B cell (primary cell): ENCODE data around the gene CORO2B. TPM values are rescaled to one million over a fixed set of nuclear protein-coding genes. Genes with fewer than 3 reads are reported as not detected.
"Not testable (repeated sequence)": the region's sequence is repeated elsewhere in the genome, so short reads cannot be mapped to it uniquely, and the experiment has no call there.

Experiments
- ATAC-seq: fragments of 200-7000 bp; cut with Tn5 transposase; one replicate; pipeline ENCODE4 v1.10.0; 2021; ENCODE audit warnings: low read depth, mild to moderate bottlenecking, moderate number of reproducible peaks, moderate library complexity
- CTCF ChIA-PET: fragments of 350-600 bp; sonication (Branson Sonifier 250); formaldehyde crosslinking; loops from one replicate; lab custom pipeline; 2021; ENCODE audit warnings: antibody characterized with exemption, inconsistent platforms; lab: Charles Lee
- POLR2A ChIA-PET: fragments of 350-600 bp; sonication (Branson Sonifier 250); formaldehyde crosslinking; loops from one replicate; lab custom pipeline; 2021; ENCODE audit warnings: antibody characterized with exemption; lab: Charles Lee
- DNase-seq: peaks from one replicate; pipeline ENCODE4 v3.0.0; 2013
- H2AFZ ChIP-seq: 2 replicates; pipeline ENCODE4 v1.6.1; 2012; ENCODE audit warnings: mild to moderate bottlenecking, low read depth, low read length; ENCODE audit not compliant: insufficient read depth, poor library complexity, severe bottlenecking
- H3K27ac ChIP-seq, 2 donors: 1 replicate in 1 of 2; 2 replicates in 1 of 2; pipeline ENCODE4 v1.5.1; 2012 to 2013; ENCODE audit warnings: low read length in 2 of 2, mild to moderate bottlenecking in 2 of 2, moderate library complexity in 1 of 2
- H3K27me3 ChIP-seq, 4 experiments: fragments of 200-600 bp in 1 of 4; sonication (generic) in 1 of 4; replicated peaks in 1 of 4; 1 replicate in 2 of 4; 2 replicates in 2 of 4; pipeline versions ENCODE4 v1.6.1 to v1.7.0; 2013 to 2016; ENCODE audit warnings: low read length in 3 of 4, mild to moderate bottlenecking in 2 of 4, mixed read lengths in 1 of 4, moderate library complexity in 1 of 4; ENCODE audit not compliant: insufficient read depth in 4 of 4, control insufficient read depth in 3 of 4; ENCODE audit errors: control extremely low read depth in 1 of 4
- H3K36me3 ChIP-seq, 2 experiments: replicated peaks in 1 of 2; 1 replicate in 1 of 2; 2 replicates in 1 of 2; pipeline versions ENCODE4 v1.6.1 to v1.7.1; 2013; ENCODE audit warnings: low read length in 1 of 2; ENCODE audit not compliant: insufficient read depth in 2 of 2, control insufficient read depth in 1 of 2; ENCODE audit errors: control extremely low read depth in 1 of 2, extremely low read depth in 1 of 2
- H3K4me1 ChIP-seq, 2 donors: fragments of 200-600 bp in 1 of 2; sonication (generic) in 1 of 2; 1 replicate in 1 of 2; 2 replicates in 1 of 2; pipeline versions ENCODE4 v1.5.1 to v1.6.1; 2013 to 2017; ENCODE audit warnings: low read length in 2 of 2; ENCODE audit not compliant: control insufficient read depth in 2 of 2, insufficient read depth in 2 of 2
- H3K4me2 ChIP-seq: replicated peaks from 2 replicates; pipeline ENCODE3; 2012; ENCODE audit warnings: mild to moderate bottlenecking, low read depth, low read length; ENCODE audit not compliant: poor library complexity, severe bottlenecking
- H3K4me3 ChIP-seq, 5 experiments: fragments of 200-600 bp in 1 of 5; sonication (generic) in 1 of 5; 1 replicate in 3 of 5; 2 replicates in 2 of 5; pipeline versions ENCODE4 v1.5.1 to v1.7.0; 2011 to 2016; ENCODE audit warnings: low read length in 4 of 5, mild to moderate bottlenecking in 4 of 5, low read depth in 2 of 5, control low read depth in 1 of 5, moderate library complexity in 1 of 5; ENCODE audit not compliant: insufficient read depth in 1 of 5; ENCODE audit errors: control extremely low read depth in 1 of 5, extremely low read depth in 1 of 5
- H3K79me2 ChIP-seq: fragments of 200-600 bp; sonication (generic); one replicate; pipeline ENCODE4 v1.6.0; 2016; ENCODE audit warnings: low read length; ENCODE audit not compliant: control insufficient read depth, insufficient read depth
- H3K9ac ChIP-seq: fragments of 200-600 bp; sonication (generic); 2 replicates; pipeline ENCODE4 v1.6.1; 2017; ENCODE audit warnings: mild to moderate bottlenecking, low read length, moderate library complexity
- H3K9me3 ChIP-seq, 3 donors: one replicate each; pipeline versions ENCODE4 v1.6.1 to v1.7.1; 2013; ENCODE audit warnings: low read length in 2 of 3; ENCODE audit not compliant: control insufficient read depth in 2 of 3, insufficient read depth in 1 of 3; ENCODE audit errors: control extremely low read depth in 1 of 3
- H4K20me1 ChIP-seq: 2 replicates; pipeline ENCODE4 v1.6.0; 2012; ENCODE audit warnings: mild to moderate bottlenecking, low read length; ENCODE audit not compliant: insufficient read depth, control insufficient read depth, poor library complexity, severe bottlenecking
- H3K27ac Mint-ChIP-seq: one replicate; pipeline ENCODE4 v1.8.0; 2021; ENCODE audit warnings: mixed read lengths
- H3K27me3 Mint-ChIP-seq: one replicate; pipeline ENCODE4 v1.8.0; 2021; ENCODE audit warnings: mixed read lengths
- H3K4me1 Mint-ChIP-seq: one replicate; pipeline ENCODE4 v1.8.0; 2021; ENCODE audit warnings: mixed read lengths
- H3K4me3 Mint-ChIP-seq: one replicate; pipeline ENCODE4 v1.8.0; 2021; ENCODE audit warnings: mixed read lengths
- H3K9me3 Mint-ChIP-seq: one replicate; pipeline ENCODE4 v1.8.0; 2022; ENCODE audit warnings: mixed read lengths; ENCODE audit not compliant: insufficient read depth
- EZH2 ChIP-seq: IDR thresholded peaks from 2 replicates; pipeline ENCODE4 v1.6.1; 2012; ENCODE audit warnings: borderline replicate concordance, low read depth, mild to moderate bottlenecking, moderate library complexity, low read length; ENCODE audit not compliant: insufficient read depth, poor library complexity, severe bottlenecking
- WGBS: methylation state at CpG from one replicate; pipeline ENCODE4 v1.1.5; 2013; ENCODE audit warnings: missing lambda C conversion rate; ENCODE audit not compliant: insufficient coverage; 5-methylcytosine and 5-hydroxymethylcytosine counted together
- intact Hi-C: fragments of 100-400 bp; cut with micrococcal nuclease; formaldehyde crosslinking; loops from one replicate; pipeline ENCODE4 v1.10.0; 2022
- polyA plus RNA-seq: library from polyadenylated mRNA; depleted of rRNA; stranded (reverse); fragments of >200 nt; gene quantifications from 2 replicates; pipeline ENCODE4 v1.2.3, GENCODE V29; 2012
- total RNA-seq, 2 donors: library from RNA; stranded (reverse); fragments of 120-200 nt in 1 of 2; gene quantifications; 1 replicate in 1 of 2; 2 replicates in 1 of 2; pipeline versions ENCODE4 v1.2.3 to v1.2.4, GENCODE V29; 2013 to 2022
- TF ChIP-seq, protein P1 (sequence below): fragments of 200-600 bp; IDR thresholded peaks from one replicate; pipeline ENCODE4 v1.8.0; 2022; ENCODE audit warnings: antibody characterized with exemption, mild to moderate bottlenecking

The CORO2B gene
- total and polyA plus RNA-seq, 2 donors (not counting 1 experiment from before 2014, with no cell fraction given) = 9.5 to 11.3 TPM

DNA sequence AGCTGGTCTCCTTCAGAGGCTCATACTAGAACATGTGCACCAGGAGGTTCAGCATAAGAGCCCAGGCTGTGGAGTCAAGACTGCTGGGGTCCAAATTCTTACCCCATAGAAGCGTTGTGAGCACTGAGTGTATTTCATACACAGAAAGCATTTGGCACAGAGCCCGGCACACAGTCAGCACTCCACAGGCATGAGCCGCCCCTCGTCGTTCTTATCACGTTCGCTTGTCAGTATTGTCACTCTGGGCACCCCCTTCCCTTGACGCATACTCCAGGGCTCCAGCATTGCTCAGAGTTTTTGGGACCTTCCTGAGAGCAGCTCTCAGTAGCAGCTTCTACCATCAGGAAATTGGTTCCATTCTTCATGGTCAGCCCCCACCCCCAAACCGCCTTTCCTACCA, 25.2 kb downstream of the CORO2B start:
- H3K4me3 ChIP-seq = no peak overlapping the region
- ChIA-PET POLR2A (no interaction called here), CTCF (interaction anchor here (1.0 kb wide), 1 partner anchor 44 kb away, joined by 3 read pairs; no protein-coding TSS in a partner anchor)
- no peak overlapping the region for H3K27ac ChIP-seq
- no peak overlapping the region for H3K4me3 Mint-ChIP-seq
- peaks cover 18% of the 10 kb centered on the region for H4K20me1 ChIP-seq
- no peak overlapping the region for H3K4me2 ChIP-seq
- no peaks in the 10 kb centered on the region for H3K4me1 ChIP-seq
- ATAC-seq (no peak), DNase-seq (no peak)
- H3K9ac ChIP-seq = no peak overlapping the region
- H3K27ac Mint-ChIP-seq = no peak overlapping the region
- no peaks in the 10 kb centered on the region for H3K27me3 ChIP-seq
- H3K9me3 ChIP-seq = peaks cover 0 to 10% (median 0%) of the 10 kb centered on the region in 3 donors
- peaks cover 3% of the 10 kb centered on the region for H3K27me3 Mint-ChIP-seq
- WGBS = 95% methylated on average over 8 of the region's 9 CpGs
- H2AFZ ChIP-seq = no peak overlapping the region
- H3K36me3 ChIP-seq = no peaks in the 10 kb centered on the region
- intact Hi-C loops = no loop called here
- TF ChIP-seq EZH2 = no peak
- TF ChIP-seq, protein P1, sequence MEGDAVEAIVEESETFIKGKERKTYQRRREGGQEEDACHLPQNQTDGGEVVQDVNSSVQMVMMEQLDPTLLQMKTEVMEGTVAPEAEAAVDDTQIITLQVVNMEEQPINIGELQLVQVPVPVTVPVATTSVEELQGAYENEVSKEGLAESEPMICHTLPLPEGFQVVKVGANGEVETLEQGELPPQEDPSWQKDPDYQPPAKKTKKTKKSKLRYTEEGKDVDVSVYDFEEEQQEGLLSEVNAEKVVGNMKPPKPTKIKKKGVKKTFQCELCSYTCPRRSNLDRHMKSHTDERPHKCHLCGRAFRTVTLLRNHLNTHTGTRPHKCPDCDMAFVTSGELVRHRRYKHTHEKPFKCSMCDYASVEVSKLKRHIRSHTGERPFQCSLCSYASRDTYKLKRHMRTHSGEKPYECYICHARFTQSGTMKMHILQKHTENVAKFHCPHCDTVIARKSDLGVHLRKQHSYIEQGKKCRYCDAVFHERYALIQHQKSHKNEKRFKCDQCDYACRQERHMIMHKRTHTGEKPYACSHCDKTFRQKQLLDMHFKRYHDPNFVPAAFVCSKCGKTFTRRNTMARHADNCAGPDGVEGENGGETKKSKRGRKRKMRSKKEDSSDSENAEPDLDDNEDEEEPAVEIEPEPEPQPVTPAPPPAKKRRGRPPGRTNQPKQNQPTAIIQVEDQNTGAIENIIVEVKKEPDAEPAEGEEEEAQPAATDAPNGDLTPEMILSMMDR = no peak
- peaks cover 18% of the 10 kb centered on the region for H3K4me1 Mint-ChIP-seq
- peaks cover 84% of the 10 kb centered on the region for H3K79me2 ChIP-seq
- H3K9me3 Mint-ChIP-seq = peaks cover 3% of the 10 kb centered on the region

DNA sequence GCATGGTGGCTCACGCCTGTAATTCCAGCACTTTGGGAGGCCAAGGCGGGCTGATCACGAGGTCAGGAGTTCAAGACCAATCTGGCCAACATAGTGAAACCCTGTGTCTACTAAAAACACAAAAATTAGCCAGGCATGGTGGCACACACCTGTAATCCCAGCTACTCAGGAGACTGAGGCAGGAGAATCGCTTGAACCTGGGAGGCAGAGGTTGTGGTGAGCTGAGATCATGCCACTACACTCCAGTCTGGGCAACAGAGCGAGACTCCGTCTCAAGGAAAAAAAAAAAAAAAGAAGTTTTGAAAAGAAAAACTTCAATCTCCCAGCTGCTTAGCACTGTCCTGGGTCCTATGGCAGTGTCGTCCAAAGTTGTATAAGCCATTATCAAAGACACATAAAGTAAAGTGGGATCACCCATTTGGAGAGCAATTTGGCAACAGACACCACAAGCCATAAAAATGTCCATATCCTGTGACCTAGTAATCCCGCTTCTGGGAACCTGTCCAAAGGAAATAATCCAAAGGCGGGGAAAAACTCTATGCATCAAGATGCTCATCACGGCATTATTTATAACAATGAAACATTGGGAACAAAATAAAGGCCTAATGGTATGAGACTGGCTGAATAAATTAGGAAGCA, 26.2 kb downstream of the CORO2B start:
- H3K4me3 ChIP-seq, H3K36me3 ChIP-seq, H3K4me2 ChIP-seq, H3K27me3 Mint-ChIP-seq, POLR2A ChIA-PET, ATAC-seq, H3K4me1 ChIP-seq, H3K9me3 ChIP-seq, H3K9me3 Mint-ChIP-seq, intact Hi-C loops, DNase-seq, H2AFZ ChIP-seq, H3K27ac ChIP-seq, H3K4me3 Mint-ChIP-seq, H3K9ac ChIP-seq, H3K27me3 ChIP-seq, H3K27ac Mint-ChIP-seq: not testable (repeated sequence)
- peaks cover 16% of the 10 kb centered on the region for H3K4me1 Mint-ChIP-seq
- Histone ChIP-seq H4K20me1 (peaks cover 18% of the 10 kb centered on the region), H3K79me2 (peaks cover 75% of the 10 kb centered on the region)
- CTCF ChIA-PET = interaction anchor here (1.4 kb wide), 1 partner anchor 13 kb away, joined by 3 read pairs; no protein-coding TSS in a partner anchor
- 83% methylated on average over 4 of the region's 10 CpGs for WGBS
